ENCODE data around the gene ITPR2. TPM values are rescaled to one million over a fixed set of nuclear protein-coding genes. Genes with fewer than 3 reads are reported as not detected.
"Not testable (repeated sequence)": the region's sequence is repeated elsewhere in the genome, so short reads cannot be mapped to it uniquely, and the experiment has no call there.

The ITPR2 gene
- total RNA-seq, 1 experiment from 2014 or later, result 4.0 TPM

- ChIA-PET POLR2A (ENCODE audit: unreplicated experiment) (interaction anchor here (0.5 to 0.6 kb wide), 3 partner anchors 210 to 1055 kb away, joined by 3 to 4 read pairs (median 3); no protein-coding TSS in a partner anchor), CTCF (interaction anchor here (0.7 kb wide), 1 partner anchor 153 kb away, joined by 3 read pairs; no protein-coding TSS in a partner anchor)
- intact Hi-C loops (cut with micrococcal nuclease), result no loop called here
- Histone ChIP-seq H3K4me1 (ENCODE audit: insufficient read depth, low read length) (peaks cover 16% of the 10 kb centered on the region), H3K27ac (ENCODE audit: low read length) (no peak overlapping the region), H3F3A (ENCODE audit: low read length, unreplicated experiment) (no peaks in the 10 kb centered on the region), H3K4me2 (ENCODE audit: low read length) (peak overlapping the region; percentile 24; the same call in 1 of the 2 replicates), H3K9me2 (replicated peaks; ENCODE audit: low read length) (no peaks in the 10 kb centered on the region), H3K36me3 (ENCODE audit: low read depth, low read length) (0 out of 2 replicates have a peak, but pooled peaks cover 5% of the 10 kb centered on the region), H4K20me1 (ENCODE audit: low read length) (no peaks in the 10 kb centered on the region), H3K4me3 (ENCODE audit: low read length) (no peak overlapping the region), H3K9me3 (ENCODE audit: low read length) (no peaks in the 10 kb centered on the region), H2AFZ (ENCODE audit: low read length) (no peak overlapping the region), H3K79me2 (ENCODE audit: low read length) (no peaks in the 10 kb centered on the region), H3K27me3 (ENCODE audit: low read length) (no peaks in the 10 kb centered on the region), H3K9ac (ENCODE audit: low read length) (no peak overlapping the region)
- DNase-seq (peak; percentile 49), ATAC-seq (peak; percentile 81)
- TF ChIP-seq CTCF (conservative IDR thresholded peaks at IDR 0.05; ENCODE audit: low read depth, low read length) (no peak), EZH2phosphoT487 (IDR thresholded peaks at IDR 0.05; ENCODE audit: borderline replicate concordance, low read length) (no peak), EZH2 (IDR thresholded peaks at IDR 0.05; ENCODE audit: low read length, unreplicated experiment) (no peak)
- no TSS peak for BruUV-seq (replicated peaks)
Measured at GRCh38 chr12:26678697-26679660, 154.0 kb downstream of the ITPR2 start.

GRCh38 chr12:26671487-26671886 lies 161.5 kb downstream of the ITPR2 start:
- H3K36me3 ChIP-seq (ENCODE audit: low read depth, low read length); H3K79me2 ChIP-seq (ENCODE audit: low read length); H3K9me3 ChIP-seq (ENCODE audit: low read length); intact Hi-C loops (cut with micrococcal nuclease); BruUV-seq (replicated peaks); H3F3A ChIP-seq (ENCODE audit: low read length, unreplicated experiment); CTCF ChIA-PET; H3K4me2 ChIP-seq (ENCODE audit: low read length); H4K20me1 ChIP-seq (ENCODE audit: low read length); H2AFZ ChIP-seq (ENCODE audit: low read length); H3K9ac ChIP-seq (ENCODE audit: low read length); ATAC-seq; H3K4me1 ChIP-seq (ENCODE audit: insufficient read depth, low read length); H3K9me2 ChIP-seq (replicated peaks; ENCODE audit: low read length); DNase-seq; H3K4me3 ChIP-seq (ENCODE audit: low read length); H3K27me3 ChIP-seq (ENCODE audit: low read length); H3K27ac ChIP-seq (ENCODE audit: low read length); POLR2A ChIA-PET (ENCODE audit: unreplicated experiment): not testable (repeated sequence)

GRCh38 chr12:26668847-26669246 lies 164.1 kb downstream of the ITPR2 start:
- POLR2A ChIA-PET (ENCODE audit: unreplicated experiment), result no interaction called here
- no peak for ATAC-seq

More at GRCh38 chr12:26668847-26669246, 164.1 kb downstream of the ITPR2 start:
- H3K4me3 ChIP-seq (ENCODE audit: low read length), result no peak overlapping the region
- no peaks in the 10 kb centered on the region for H3K36me3 ChIP-seq (ENCODE audit: low read depth, low read length)
- no peaks in the 10 kb centered on the region for H3F3A ChIP-seq (ENCODE audit: low read length, unreplicated experiment)
- no peaks in the 10 kb centered on the region for H3K9me2 ChIP-seq (replicated peaks; ENCODE audit: low read length)
- H4K20me1 ChIP-seq (ENCODE audit: low read length), result no peaks in the 10 kb centered on the region
- intact Hi-C loops (cut with micrococcal nuclease), result no loop called here
- TF ChIP-seq CTCF (conservative IDR thresholded peaks at IDR 0.05; ENCODE audit: low read depth, low read length) (no peak), EZH2 (IDR thresholded peaks at IDR 0.05; ENCODE audit: low read length, unreplicated experiment) (no peak), EZH2phosphoT487 (IDR thresholded peaks at IDR 0.05; ENCODE audit: borderline replicate concordance, low read length) (no peak)
- DNase-seq, result no peak
- H3K27ac ChIP-seq (ENCODE audit: low read length), result no peak overlapping the region
- no peak overlapping the region for H3K9ac ChIP-seq (ENCODE audit: low read length)
- no TSS peak for BruUV-seq (replicated peaks)
- no peak overlapping the region for H3K4me2 ChIP-seq (ENCODE audit: low read length)
- H2AFZ ChIP-seq (ENCODE audit: low read length), result no peak overlapping the region
- no peaks in the 10 kb centered on the region for H3K9me3 ChIP-seq (ENCODE audit: low read length)
- H3K4me1 ChIP-seq (ENCODE audit: insufficient read depth, low read length), result no peaks in the 10 kb centered on the region
- no peaks in the 10 kb centered on the region for H3K79me2 ChIP-seq (ENCODE audit: low read length)
- H3K27me3 ChIP-seq (ENCODE audit: low read length), result no peaks in the 10 kb centered on the region
- CTCF ChIA-PET, result no interaction called here

Measured in PC-3 (cell line).